SK-N-MC (cell line): Measurements from ENCODE around the gene MIDN.

ENCODE experiments used
- DNase-seq: peaks from one replicate; pipeline ENCODE4 v3.0.0-alpha.2; 2011; ENCODE audit warnings: low read depth, low spot score
- H3K27ac ChIP-seq: fragments of 200-600 bp; sonication (generic); 2 replicates; pipeline ENCODE4 v1.5.1; 2016; ENCODE audit warnings: mixed run types
- H3K36me3 ChIP-seq: fragments of 200-600 bp; sonication (generic); 2 replicates; pipeline ENCODE4 v1.6.1; 2017; ENCODE audit warnings: antibody characterized with exemption, low read length, mixed read lengths; ENCODE audit not compliant: insufficient read depth
- H3K4me3 ChIP-seq: fragments of 200-600 bp; sonication (generic); 2 replicates; pipeline ENCODE4 v1.5.1; 2016
- H3K9ac ChIP-seq: fragments of 200-600 bp; sonication (generic); 2 replicates; pipeline ENCODE4 v1.8.0; 2017; ENCODE audit warnings: mixed run types, mixed read lengths; ENCODE audit not compliant: insufficient read length
- H3K9me3 ChIP-seq: fragments of 200-600 bp; sonication (generic); 2 replicates; pipeline ENCODE4 v1.6.1; 2017; ENCODE audit warnings: low read depth, mild to moderate bottlenecking, antibody characterized with exemption, low read length, moderate library complexity, mixed read lengths
- EZH2 ChIP-seq: fragments of 200-600 bp; sonication (generic); IDR thresholded peaks from one replicate; pipeline ENCODE4 v1.6.1; 2017; ENCODE audit warnings: antibody characterized with exemption
- FOXP2 ChIP-seq: optimal IDR thresholded peaks from 2 replicates; pipeline ENCODE3; 2011; ENCODE audit warnings: mild to moderate bottlenecking, moderate library complexity; ENCODE audit not compliant: insufficient read depth; ENCODE audit errors: extremely low read length, control extremely low read depth
- POLR2AphosphoS5 ChIP-seq: IDR thresholded peaks from 2 replicates; pipeline ENCODE4 v1.6.1; 2012; ENCODE audit warnings: mild to moderate bottlenecking, low read depth, low read length, borderline replicate concordance

Gene MIDN

DNA sequence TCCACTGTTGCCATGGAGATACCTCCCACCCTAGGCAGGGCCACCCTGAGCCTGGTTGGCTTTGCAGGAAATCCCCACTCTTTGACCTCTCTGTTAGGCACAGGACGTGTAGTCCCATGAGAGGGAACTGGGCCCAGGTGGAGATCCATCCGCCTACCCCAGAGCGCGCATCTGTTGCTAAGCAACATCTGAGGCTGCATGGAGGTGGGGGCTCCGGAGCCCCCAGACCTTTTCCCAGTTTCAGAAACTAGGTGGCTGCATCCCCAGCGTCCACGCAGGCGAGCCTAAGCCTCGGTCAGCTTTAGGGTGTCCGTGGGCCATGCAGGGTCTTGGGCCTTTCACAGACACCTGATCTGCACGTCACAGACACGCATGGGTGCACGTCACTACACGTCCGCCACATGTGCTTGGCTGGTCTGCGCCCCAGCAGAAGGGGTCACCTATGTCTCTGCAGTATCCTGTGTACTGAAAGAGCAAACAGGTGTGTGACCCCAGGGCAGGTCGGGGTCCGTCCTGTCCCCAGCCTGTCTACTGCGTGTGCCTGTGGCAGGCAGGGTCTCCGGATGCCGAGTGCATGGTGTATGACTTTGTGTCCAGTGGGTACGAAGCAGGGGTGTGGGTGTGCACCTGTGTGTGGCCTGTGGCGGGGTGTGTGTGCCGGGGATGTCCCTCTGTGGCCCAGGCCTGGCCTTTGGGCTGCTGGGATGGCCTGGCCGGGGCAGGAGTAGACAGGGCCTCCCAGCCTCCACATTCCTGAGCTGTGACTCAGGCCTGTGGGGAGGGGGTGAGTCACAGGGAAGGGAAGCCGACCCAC, 16.6 kb downstream of the MIDN start:
- Histone ChIP-seq H3K36me3 (peaks cover 2% of the 10 kb centered on the region; the same call in 1 of the 2 replicates), H3K27ac (peak overlapping the region; percentile 21; the same call in 1 of the 2 replicates), H3K9me3 (no peaks in the 10 kb centered on the region), H3K9ac (no peak overlapping the region), H3K4me3 (no peak overlapping the region)
- no peak for DNase-seq
- TF ChIP-seq FOXP2 (no peak), POLR2AphosphoS5 (no peak), EZH2 (no peak)

- peak overlapping the region; percentile 84 for H3K4me3 ChIP-seq
- H3K9me3 ChIP-seq: no peaks in the 10 kb centered on the region
- TF ChIP-seq POLR2AphosphoS5: no peak
- no peak for TF ChIP-seq FOXP2
- no peak for TF ChIP-seq EZH2
- H3K9ac ChIP-seq: no peak overlapping the region
- peaks cover 8% of the 10 kb centered on the region for H3K36me3 ChIP-seq
- DNase-seq: no peak
- H3K27ac ChIP-seq: no peak overlapping the region; the same call in 1 of the 2 replicates
These were observed 17.3 kb downstream of the MIDN start for GRCh38 chr19:1265615-1266128.

- H3K9me3 ChIP-seq: no peaks in the 10 kb centered on the region
- TF ChIP-seq EZH2 (no peak), POLR2AphosphoS5 (no peak; the same call in 1 of the 2 replicates), FOXP2 (no peak)
- H3K27ac ChIP-seq: no peak overlapping the region
- H3K9ac ChIP-seq: peak overlapping the region; percentile 37
- peak overlapping the region; percentile 84 for H3K4me3 ChIP-seq
- peaks cover 14% of the 10 kb centered on the region for H3K36me3 ChIP-seq
- DNase-seq: no peak
These were observed 17.9 kb downstream of the MIDN start for GRCh38 chr19:1266129-1266915.

GRCh38 chr19:1266916-1267476, 18.6 kb downstream of the MIDN start:
- H3K4me3 ChIP-seq: peak overlapping the region; percentile 84
- TF ChIP-seq POLR2AphosphoS5: no peak
- no peak for TF ChIP-seq EZH2
- no peak for TF ChIP-seq FOXP2
- H3K9ac ChIP-seq: peak overlapping the region; percentile 37
- DNase-seq: no peak
- no peak overlapping the region for H3K27ac ChIP-seq
- no peaks in the 10 kb centered on the region for H3K9me3 ChIP-seq
- peaks cover 21% of the 10 kb centered on the region for H3K36me3 ChIP-seq

DNA sequence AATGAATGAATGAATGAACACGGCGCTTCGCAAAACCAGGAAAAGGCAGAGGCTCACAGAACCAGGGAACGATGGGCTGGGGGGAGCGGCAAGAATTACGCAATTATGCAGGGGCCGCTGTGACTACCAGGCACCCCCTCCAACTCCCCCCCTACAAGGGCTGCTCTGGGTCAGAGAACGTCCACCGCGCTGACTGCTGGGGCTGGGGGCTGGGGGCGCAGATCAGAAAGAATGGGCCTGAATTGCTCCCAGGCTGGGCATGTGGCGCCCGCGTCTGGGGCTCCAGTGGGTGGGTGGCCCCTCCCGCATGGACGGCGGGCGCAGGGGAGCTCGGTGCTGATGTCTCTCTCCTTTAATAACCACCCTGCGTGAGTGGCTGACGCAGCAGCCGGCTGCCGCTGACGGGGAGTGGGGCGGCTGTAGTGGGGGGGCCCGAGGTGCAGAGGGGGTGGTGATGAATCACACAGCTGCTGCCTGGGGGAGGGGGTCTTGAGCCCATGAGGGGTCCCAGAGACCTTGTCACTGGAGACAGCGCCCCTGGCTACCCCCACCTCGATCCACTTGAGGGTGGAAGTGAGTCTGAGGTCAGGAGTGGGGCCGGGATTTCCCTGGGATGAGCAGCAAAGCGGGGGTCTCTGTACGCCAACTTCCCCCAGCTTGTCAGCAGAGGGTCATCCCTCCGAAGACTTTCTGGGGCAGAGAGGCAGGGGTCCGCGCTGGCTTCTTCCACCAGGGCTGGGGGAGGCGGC, 19.3 kb downstream of the MIDN start:
- no peaks in the 10 kb centered on the region for H3K9me3 ChIP-seq
- no peak; the same call in 1 of the 2 replicates for TF ChIP-seq POLR2AphosphoS5
- no peak for TF ChIP-seq FOXP2
- no peak for TF ChIP-seq EZH2
- H3K36me3 ChIP-seq: peaks cover 27% of the 10 kb centered on the region
- H3K4me3 ChIP-seq: peak overlapping the region; percentile 84
- peak overlapping the region; percentile 75 for H3K27ac ChIP-seq
- no peak overlapping the region for H3K9ac ChIP-seq
- DNase-seq: no peak

DNA sequence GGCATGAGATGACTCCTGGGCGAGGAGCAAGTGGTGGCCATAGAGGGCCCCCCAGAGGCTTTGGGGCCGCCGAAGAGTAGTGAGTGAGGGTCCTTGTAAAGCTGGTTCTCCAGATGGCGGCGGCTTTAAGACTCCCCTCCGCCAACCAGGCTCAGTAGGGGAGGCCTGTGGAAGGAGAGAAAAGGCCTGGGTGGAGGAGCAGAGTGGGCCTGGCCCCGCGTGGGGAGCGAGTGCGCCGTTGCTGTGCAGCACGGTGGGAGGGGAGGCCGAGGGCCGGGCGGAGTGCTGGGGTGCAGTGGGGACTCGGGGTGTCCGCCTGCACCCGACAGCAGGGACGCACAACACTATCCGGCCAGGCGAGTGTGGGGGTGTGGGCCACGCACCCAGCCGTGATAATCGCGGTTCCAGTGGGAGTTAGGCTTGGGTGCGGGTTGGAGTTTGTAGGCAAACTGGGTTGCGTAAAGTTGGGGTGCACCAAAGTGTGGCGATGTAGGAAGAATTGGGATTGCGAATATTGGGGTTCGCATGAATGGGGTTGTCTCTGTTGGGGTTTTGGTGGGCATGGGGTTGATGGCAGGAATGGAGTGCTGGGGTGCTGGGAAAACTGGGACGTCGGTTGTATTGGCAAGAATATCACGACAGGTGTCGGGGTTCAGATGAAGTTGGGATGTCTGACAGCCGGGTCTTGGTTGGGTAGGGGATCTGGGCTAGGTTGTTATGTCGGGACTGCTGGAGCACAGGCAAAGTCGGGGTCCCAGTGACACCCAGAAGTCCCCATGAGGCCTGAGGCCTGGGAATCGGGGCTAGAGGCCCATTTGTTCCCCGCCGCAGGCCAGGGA, 20.1 kb downstream of the MIDN start:
- H3K36me3 ChIP-seq: peaks cover 35% of the 10 kb centered on the region
- H3K27ac ChIP-seq: peak overlapping the region; percentile 75
- DNase-seq: no peak
- H3K4me3 ChIP-seq: peak overlapping the region; percentile 78
- TF ChIP-seq POLR2AphosphoS5: no peak
- no peak for TF ChIP-seq FOXP2
- no peak for TF ChIP-seq EZH2
- no peak overlapping the region for H3K9ac ChIP-seq
- no peaks in the 10 kb centered on the region for H3K9me3 ChIP-seq

GRCh38 chr19:1269065-1269477, 20.7 kb downstream of the MIDN start, which contains the start of gene CIRBP:
CIRBP (plus strand) TSS chr19:1269332; CDS start chr19:1270934, 1,602 bp downstream.
- TF ChIP-seq EZH2: no peak
- TF ChIP-seq POLR2AphosphoS5: peak; percentile 97
- Histone ChIP-seq H3K27ac (peak within 1 kb of the TSS; percentile 93), H3K36me3 (peaks cover 42% of the 10 kb centered on the region), H3K9me3 (no peaks in the 10 kb centered on the region), H3K4me3 (peak within 1 kb of the TSS; percentile 78), H3K9ac (peak within 1 kb of the TSS; percentile 86)
- DNase-seq: peak; percentile 94
